ENCODE data around the gene AOC1.

- no peak for TF ChIP-seq CTCF (IDR thresholded peaks at IDR 0.05)
- no peak for TF ChIP-seq POLR2A (IDR thresholded peaks at IDR 0.05)
Measured at GRCh38 chr7:150909200-150909995, 57.1 kb downstream of the AOC1 start.
